Vagina (tissue), 2 donors: ENCODE measurements around the gene CHMP1A. TPM values are rescaled to one million over a fixed set of nuclear protein-coding genes. Genes with fewer than 3 reads are reported as not detected.

Source experiments
- DNase-seq, 2 donors: peaks; one replicate each; pipeline ENCODE4 v3.0.0-alpha.2; 2017; ENCODE audit errors: extremely low spot score in 2 of 2
- H3K27ac ChIP-seq: fragments of 200-600 bp; sonication (generic); one replicate; pipeline ENCODE4 v1.5.1; 2019
- H3K27me3 ChIP-seq: fragments of 200-600 bp; sonication (generic); one replicate; pipeline ENCODE4 v1.5.1; 2019
- H3K36me3 ChIP-seq, 2 donors: fragments of 200-600 bp; sonication (generic); one replicate each; pipeline ENCODE4 v1.5.1; 2017 to 2019
- H3K4me1 ChIP-seq: fragments of 200-600 bp; sonication (generic); one replicate; pipeline ENCODE4 v1.5.1; 2019
- H3K4me3 ChIP-seq, 2 donors: fragments of 200-600 bp; sonication (generic); 1 replicate in 1 of 2; 2 replicates in 1 of 2; pipeline ENCODE4 v1.5.1; 2016 to 2019
- H3K9me3 ChIP-seq: fragments of 200-600 bp; sonication (generic); one replicate; pipeline ENCODE4 v1.5.1; 2019
- CTCF ChIP-seq, 3 experiments: fragments of 450-650 bp in 2 of 3; fragments of 200-600 bp in 1 of 3; sonication (generic) in 1 of 3; IDR thresholded peaks; one replicate each; pipeline ENCODE4 v1.5.1; 2017 to 2019; ENCODE audit warnings: antibody characterized with exemption in 3 of 3, mild to moderate bottlenecking in 2 of 3, moderate library complexity in 2 of 3
- POLR2A ChIP-seq, 2 donors: fragments of 450-650 bp; IDR thresholded peaks; one replicate each; pipeline ENCODE4 v1.6.1; 2017; ENCODE audit warnings: antibody characterized with exemption in 2 of 2, mild to moderate bottlenecking in 2 of 2, moderate library complexity in 2 of 2
- POLR2AphosphoS5 ChIP-seq, 2 donors: sonication (generic); formaldehyde crosslinking; IDR thresholded peaks; one replicate each; pipeline ENCODE4 v1.9.0; 2017; ENCODE audit warnings: antibody characterized with exemption in 2 of 2, mild to moderate bottlenecking in 2 of 2, low read depth in 1 of 2; ENCODE audit not compliant: insufficient read depth in 1 of 2
- intact Hi-C: fragments of 100-400 bp; cut with DNase I; formaldehyde crosslinking; loops from one replicate; pipeline ENCODE4 v1.15.1; 2023
- total RNA-seq: library from RNA; depleted of rRNA; stranded (reverse); fragments of >200 nt; gene quantifications from one replicate; pipeline ENCODE4 v1.2.3, GENCODE V29; 2016

The CHMP1A gene
- total RNA-seq, 1 donor from 2014 or later = 117 TPM

GRCh38 chr16:89601906-89602272, 55.6 kb downstream of the CHMP1A start:
- Histone ChIP-seq H3K27ac (no peak overlapping the region), H3K4me1 (peaks cover 9% of the 10 kb centered on the region), H3K9me3 (no peaks in the 10 kb centered on the region), H3K36me3 (no peaks in the 10 kb centered on the region), H3K4me3 (peak overlapping the region in 1 of 2 donors; percentile 21), H3K27me3 (no peaks in the 10 kb centered on the region)
- no peak for DNase-seq
- intact Hi-C loops = no loop called here
- TF ChIP-seq POLR2AphosphoS5 (IDR thresholded peaks at IDR 0.05; ENCODE audit: insufficient read depth in 1 of 2, low read depth in 1 of 2) (no peak), POLR2A (IDR thresholded peaks at IDR 0.05) (no peak), CTCF (IDR thresholded peaks at IDR 0.05) (no peak)

GRCh38 chr16:89600956-89601355, 56.6 kb downstream of the CHMP1A start:
- Histone ChIP-seq H3K4me1 (peaks cover 9% of the 10 kb centered on the region), H3K9me3 (no peaks in the 10 kb centered on the region), H3K4me3 (no peak overlapping the region), H3K27me3 (no peaks in the 10 kb centered on the region), H3K36me3 (no peaks in the 10 kb centered on the region), H3K27ac (no peak overlapping the region)
- intact Hi-C loops = no loop called here
- TF ChIP-seq POLR2AphosphoS5 (IDR thresholded peaks at IDR 0.05; ENCODE audit: insufficient read depth in 1 of 2, low read depth in 1 of 2) (no peak), CTCF (IDR thresholded peaks at IDR 0.05) (no peak), POLR2A (IDR thresholded peaks at IDR 0.05) (no peak)
- no peak for DNase-seq

- H3K27me3 ChIP-seq = no peaks in the 10 kb centered on the region
- H3K9me3 ChIP-seq = no peaks in the 10 kb centered on the region
- DNase-seq = no peak
- no peak overlapping the region for H3K27ac ChIP-seq
- H3K4me1 ChIP-seq = peaks cover 9% of the 10 kb centered on the region
- intact Hi-C loops = no loop called here
- H3K36me3 ChIP-seq = no peaks in the 10 kb centered on the region
- H3K4me3 ChIP-seq = no peak overlapping the region
- TF ChIP-seq POLR2AphosphoS5 (IDR thresholded peaks at IDR 0.05; ENCODE audit: insufficient read depth in 1 of 2, low read depth in 1 of 2) (no peak), POLR2A (IDR thresholded peaks at IDR 0.05) (no peak), CTCF (IDR thresholded peaks at IDR 0.05) (no peak)
Measured at GRCh38 chr16:89600427-89600826, 57.1 kb downstream of the CHMP1A start.

- H3K9me3 ChIP-seq = no peaks in the 10 kb centered on the region
- intact Hi-C loops = no loop called here
- no peaks in the 10 kb centered on the region for H3K36me3 ChIP-seq
- TF ChIP-seq CTCF (IDR thresholded peaks at IDR 0.05) = no peak
- TF ChIP-seq POLR2AphosphoS5 (IDR thresholded peaks at IDR 0.05; ENCODE audit: insufficient read depth in 1 of 2, low read depth in 1 of 2) = no peak
- no peak for TF ChIP-seq POLR2A (IDR thresholded peaks at IDR 0.05)
- peaks cover 9% of the 10 kb centered on the region for H3K4me1 ChIP-seq
- no peak for DNase-seq
- H3K27ac ChIP-seq = no peak overlapping the region
- no peak overlapping the region for H3K4me3 ChIP-seq
- H3K27me3 ChIP-seq = no peaks in the 10 kb centered on the region
Measured at GRCh38 chr16:89599902-89600301, 57.6 kb downstream of the CHMP1A start.

GRCh38 chr16:89599451-89599858, 58.1 kb downstream of the CHMP1A start:
- no peak overlapping the region for H3K4me3 ChIP-seq
- H3K4me1 ChIP-seq = peaks cover 9% of the 10 kb centered on the region
- H3K27ac ChIP-seq = no peak overlapping the region
- H3K27me3 ChIP-seq = no peaks in the 10 kb centered on the region
- no peak for TF ChIP-seq POLR2A (IDR thresholded peaks at IDR 0.05)
- no peak for TF ChIP-seq CTCF (IDR thresholded peaks at IDR 0.05)
- no peak for TF ChIP-seq POLR2AphosphoS5 (IDR thresholded peaks at IDR 0.05; ENCODE audit: insufficient read depth in 1 of 2, low read depth in 1 of 2)
- intact Hi-C loops = no loop called here
- DNase-seq = no peak
- H3K36me3 ChIP-seq = no peaks in the 10 kb centered on the region
- H3K9me3 ChIP-seq = no peaks in the 10 kb centered on the region
